HL-60 (cell line): ENCODE results near the gene CDC25C.

Experiments
- DNase-seq, 2 experiments: peaks; one replicate each; pipeline ENCODE4 v3.0.0-alpha.2; 2010 to 2020; ENCODE audit warnings: low read depth in 1 of 2, low spot score in 1 of 2
- H3K27ac ChIP-seq: fragments of 250-450 bp; sonication (Bioruptor Pico); replicated peaks from 2 replicates; pipeline ENCODE4 v1.5.1; 2020; ENCODE audit warnings: mild to moderate bottlenecking, moderate library complexity
- H3K27me3 ChIP-seq: fragments of 250-450 bp; sonication (Bioruptor Pico); 2 replicates; pipeline ENCODE4 v1.5.1; 2021; ENCODE audit warnings: mild to moderate bottlenecking, moderate library complexity; ENCODE audit not compliant: insufficient read depth, poor library complexity, severe bottlenecking
- H3K4me3 ChIP-seq: replicated peaks from 2 replicates; pipeline ENCODE4 v1.5.1; 2011; ENCODE audit warnings: mild to moderate bottlenecking, control low read depth, low read length; ENCODE audit not compliant: insufficient read depth
- GABPA ChIP-seq: IDR thresholded peaks from 2 replicates; pipeline ENCODE4 v1.6.1; 2012; ENCODE audit warnings: low read depth
- POLR2AphosphoS5 ChIP-seq: IDR thresholded peaks from 2 replicates; pipeline ENCODE4 v1.6.1; 2012; ENCODE audit warnings: low read depth
- SPI1 ChIP-seq: IDR thresholded peaks from 2 replicates; pipeline ENCODE4 v1.6.1; 2012; ENCODE audit warnings: low read depth, mild to moderate bottlenecking, borderline replicate concordance
- TF ChIP-seq, protein P1 (sequence below): IDR thresholded peaks from 2 replicates; pipeline ENCODE4 v1.6.1; 2012; ENCODE audit warnings: low read depth; ENCODE audit not compliant: insufficient replicate concordance
- TF ChIP-seq, protein P2 (sequence below): IDR thresholded peaks from one replicate; pipeline ENCODE4 v1.5.1; 2011; ENCODE audit warnings: low read length, control low read depth, inconsistent platforms; ENCODE audit not compliant: insufficient read depth

Gene CDC25C

DNA sequence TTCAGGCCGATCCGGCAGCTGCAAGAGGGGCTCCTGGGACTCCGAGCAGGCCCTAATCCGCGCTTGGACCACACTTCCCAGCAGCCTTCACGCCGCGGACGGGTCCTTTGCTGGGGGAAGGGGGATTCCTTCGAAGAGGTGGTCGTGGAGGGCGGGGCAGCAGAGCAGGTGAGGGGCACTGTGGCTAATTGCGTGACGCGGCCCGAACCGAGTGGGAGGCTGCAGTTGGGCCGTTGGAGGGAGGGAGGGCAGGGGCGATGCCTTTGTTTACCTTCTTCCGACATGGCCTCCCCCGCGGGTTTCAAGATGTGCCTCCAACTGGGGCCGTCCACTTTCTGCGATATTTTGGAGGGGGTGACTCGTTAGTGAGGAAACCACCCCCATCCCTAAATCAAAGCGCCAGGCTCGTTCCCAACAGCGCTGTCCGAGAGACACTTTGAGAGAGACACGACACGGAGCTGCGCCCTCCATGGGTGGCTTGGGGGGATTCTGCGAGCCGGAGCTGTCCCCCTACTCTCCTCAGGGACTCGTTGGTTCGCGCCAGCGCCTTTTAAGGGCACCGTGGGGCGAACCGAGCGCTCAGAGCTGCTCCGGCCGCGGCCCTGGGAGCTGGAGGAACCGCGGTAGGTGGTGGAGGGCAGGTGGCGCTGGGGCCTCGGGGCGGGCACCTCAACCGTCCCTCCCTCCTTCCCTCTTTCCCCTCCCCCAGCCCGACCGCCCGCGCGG, 6.2 kb upstream of the CDC25C start, which contains the start of gene FAM53C:
Gene FAM53C, plus strand, starts transcription at position 582 of the 726 bp plus-strand sequence. CDS start 3,070 bp downstream, outside the sequence.
- peak within 1 kb of the TSS; percentile 68 for H3K4me3 ChIP-seq
- peak within 1 kb of the TSS; percentile 100 for H3K27ac ChIP-seq
- peak; percentile 74 to 81 for DNase-seq
- H3K27me3 ChIP-seq = no peaks in the 10 kb centered on the region
- TF ChIP-seq GABPA = 0 out of 2 replicates have a peak, but pooled peaks have one; percentile 4
- peak; percentile 96 for TF ChIP-seq POLR2AphosphoS5
- TF ChIP-seq, protein P1, sequence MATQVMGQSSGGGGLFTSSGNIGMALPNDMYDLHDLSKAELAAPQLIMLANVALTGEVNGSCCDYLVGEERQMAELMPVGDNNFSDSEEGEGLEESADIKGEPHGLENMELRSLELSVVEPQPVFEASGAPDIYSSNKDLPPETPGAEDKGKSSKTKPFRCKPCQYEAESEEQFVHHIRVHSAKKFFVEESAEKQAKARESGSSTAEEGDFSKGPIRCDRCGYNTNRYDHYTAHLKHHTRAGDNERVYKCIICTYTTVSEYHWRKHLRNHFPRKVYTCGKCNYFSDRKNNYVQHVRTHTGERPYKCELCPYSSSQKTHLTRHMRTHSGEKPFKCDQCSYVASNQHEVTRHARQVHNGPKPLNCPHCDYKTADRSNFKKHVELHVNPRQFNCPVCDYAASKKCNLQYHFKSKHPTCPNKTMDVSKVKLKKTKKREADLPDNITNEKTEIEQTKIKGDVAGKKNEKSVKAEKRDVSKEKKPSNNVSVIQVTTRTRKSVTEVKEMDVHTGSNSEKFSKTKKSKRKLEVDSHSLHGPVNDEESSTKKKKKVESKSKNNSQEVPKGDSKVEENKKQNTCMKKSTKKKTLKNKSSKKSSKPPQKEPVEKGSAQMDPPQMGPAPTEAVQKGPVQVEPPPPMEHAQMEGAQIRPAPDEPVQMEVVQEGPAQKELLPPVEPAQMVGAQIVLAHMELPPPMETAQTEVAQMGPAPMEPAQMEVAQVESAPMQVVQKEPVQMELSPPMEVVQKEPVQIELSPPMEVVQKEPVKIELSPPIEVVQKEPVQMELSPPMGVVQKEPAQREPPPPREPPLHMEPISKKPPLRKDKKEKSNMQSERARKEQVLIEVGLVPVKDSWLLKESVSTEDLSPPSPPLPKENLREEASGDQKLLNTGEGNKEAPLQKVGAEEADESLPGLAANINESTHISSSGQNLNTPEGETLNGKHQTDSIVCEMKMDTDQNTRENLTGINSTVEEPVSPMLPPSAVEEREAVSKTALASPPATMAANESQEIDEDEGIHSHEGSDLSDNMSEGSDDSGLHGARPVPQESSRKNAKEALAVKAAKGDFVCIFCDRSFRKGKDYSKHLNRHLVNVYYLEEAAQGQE = peak; percentile 77
- TF ChIP-seq, protein P2, sequence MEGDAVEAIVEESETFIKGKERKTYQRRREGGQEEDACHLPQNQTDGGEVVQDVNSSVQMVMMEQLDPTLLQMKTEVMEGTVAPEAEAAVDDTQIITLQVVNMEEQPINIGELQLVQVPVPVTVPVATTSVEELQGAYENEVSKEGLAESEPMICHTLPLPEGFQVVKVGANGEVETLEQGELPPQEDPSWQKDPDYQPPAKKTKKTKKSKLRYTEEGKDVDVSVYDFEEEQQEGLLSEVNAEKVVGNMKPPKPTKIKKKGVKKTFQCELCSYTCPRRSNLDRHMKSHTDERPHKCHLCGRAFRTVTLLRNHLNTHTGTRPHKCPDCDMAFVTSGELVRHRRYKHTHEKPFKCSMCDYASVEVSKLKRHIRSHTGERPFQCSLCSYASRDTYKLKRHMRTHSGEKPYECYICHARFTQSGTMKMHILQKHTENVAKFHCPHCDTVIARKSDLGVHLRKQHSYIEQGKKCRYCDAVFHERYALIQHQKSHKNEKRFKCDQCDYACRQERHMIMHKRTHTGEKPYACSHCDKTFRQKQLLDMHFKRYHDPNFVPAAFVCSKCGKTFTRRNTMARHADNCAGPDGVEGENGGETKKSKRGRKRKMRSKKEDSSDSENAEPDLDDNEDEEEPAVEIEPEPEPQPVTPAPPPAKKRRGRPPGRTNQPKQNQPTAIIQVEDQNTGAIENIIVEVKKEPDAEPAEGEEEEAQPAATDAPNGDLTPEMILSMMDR = no peak
- no peak for TF ChIP-seq SPI1

DNA sequence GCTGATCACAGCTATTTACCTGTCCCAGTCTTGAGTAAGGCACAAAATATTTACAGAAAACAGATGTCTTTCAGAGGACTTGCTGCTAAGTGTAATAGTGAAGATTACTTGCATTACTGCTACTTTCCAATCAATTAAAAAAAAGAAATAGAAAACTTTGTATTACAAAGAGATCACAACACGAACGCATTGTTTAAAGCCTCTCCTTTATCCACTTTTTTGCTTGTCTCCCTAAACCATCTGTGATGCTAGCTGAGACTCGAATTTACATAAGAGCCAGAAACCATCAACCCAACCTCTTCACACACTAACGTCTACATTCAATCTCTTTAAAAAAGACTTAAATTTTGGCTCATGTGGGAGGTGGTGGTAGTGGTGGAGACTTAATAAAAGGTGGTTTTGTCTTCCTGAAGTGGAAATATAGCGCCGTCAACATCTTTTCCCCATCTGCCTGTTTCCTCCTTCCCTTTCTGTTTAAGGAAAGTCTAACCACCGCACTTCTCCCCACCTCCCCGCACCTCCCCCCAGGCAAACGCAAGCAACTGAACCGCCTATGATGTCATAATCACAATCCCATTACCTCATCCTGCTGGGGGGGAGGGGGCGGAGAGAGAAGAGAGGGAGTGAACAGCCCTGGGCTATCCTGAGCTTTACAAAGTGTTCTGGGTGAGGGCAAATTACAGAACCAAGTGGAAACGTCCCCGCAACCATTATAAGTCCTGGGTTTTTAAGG, 5.5 kb upstream of the CDC25C start:
- peak; percentile 61 to 75 for DNase-seq
- peak overlapping the region; percentile 100 for H3K27ac ChIP-seq
- peak overlapping the region; percentile 68 for H3K4me3 ChIP-seq
- no peaks in the 10 kb centered on the region for H3K27me3 ChIP-seq
- 0 out of 2 replicates have a peak, but pooled peaks have one; percentile 9 for TF ChIP-seq GABPA
- TF ChIP-seq, protein P2 = no peak
- peak; percentile 4; the same call in 1 of the 2 replicates for TF ChIP-seq SPI1
- no peak for TF ChIP-seq POLR2AphosphoS5
- TF ChIP-seq, protein P1 = no peak

DNA sequence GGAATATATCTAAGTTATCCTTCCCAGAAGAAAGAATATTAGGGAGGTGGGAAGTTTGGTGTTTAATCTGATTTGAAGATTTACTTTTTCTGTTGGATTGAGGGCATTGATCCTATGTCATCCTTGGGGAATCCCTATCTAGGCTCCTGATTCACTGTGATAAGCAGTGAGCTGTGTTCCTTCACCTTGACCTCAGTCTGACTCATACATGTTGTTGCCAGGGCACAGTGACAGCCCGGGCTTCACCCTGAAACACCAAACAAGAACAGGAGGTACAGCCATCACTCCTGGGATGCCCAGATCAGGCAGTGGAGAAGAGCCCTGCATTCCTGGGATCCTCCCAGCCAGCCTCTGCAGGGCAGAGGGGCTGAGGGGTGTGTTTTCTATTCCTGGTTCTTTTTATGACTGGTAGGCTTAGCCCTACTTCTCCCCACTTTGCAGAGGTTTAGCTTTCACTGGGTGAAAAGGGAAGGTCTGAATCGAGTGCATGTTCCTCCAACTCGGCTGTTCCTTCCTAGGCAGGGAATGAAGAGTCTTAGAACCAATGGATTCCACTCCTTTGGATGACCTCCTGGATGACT, 3.4 kb upstream of the CDC25C start:
- Histone ChIP-seq H3K4me3 (no peak overlapping the region), H3K27me3 (no peaks in the 10 kb centered on the region), H3K27ac (no peak overlapping the region)
- DNase-seq = no peak
- TF ChIP-seq POLR2AphosphoS5 (no peak), SPI1 (no peak), GABPA (no peak)
- TF ChIP-seq, protein P1 = no peak
- TF ChIP-seq, protein P2 = no peak
